GM23338 (cell line): ENCODE data around the gene SERAC1. TPM values are rescaled to one million over a fixed set of nuclear protein-coding genes. Genes with fewer than 3 reads are reported as not detected.

Experiments
- ATAC-seq: fragments of 200-7000 bp; cut with Tn5 transposase; 3 replicates; pipeline ENCODE4 v1.9.1; 2020
- DNase-seq: peaks from one replicate; pipeline ENCODE4 v3.0.0-alpha.2; 2015; ENCODE audit warnings: low spot score
- H2AFZ ChIP-seq: fragments of 200-600 bp; sonication (generic); 2 replicates; pipeline ENCODE4 v1.8.0; 2016; ENCODE audit warnings: antibody characterized with exemption, mild to moderate bottlenecking, moderate library complexity
- H3F3A ChIP-seq: fragments of 200-600 bp; sonication (generic); replicated peaks from 2 replicates; pipeline ENCODE4 v1.8.0; 2017; ENCODE audit warnings: antibody characterized with exemption, mixed run types, low read depth
- H3K27ac ChIP-seq: fragments of 200-600 bp; sonication (generic); 2 replicates; pipeline ENCODE4 v1.6.1; 2016; ENCODE audit warnings: low read depth
- H3K27me3 ChIP-seq: fragments of 200-600 bp; sonication (generic); 2 replicates; pipeline ENCODE4 v1.8.0; 2016; ENCODE audit warnings: mild to moderate bottlenecking, mixed run types, moderate library complexity; ENCODE audit not compliant: insufficient read depth
- H3K36me3 ChIP-seq: fragments of 200-600 bp; sonication (generic); 2 replicates; pipeline ENCODE4 v1.8.0; 2016; ENCODE audit warnings: mild to moderate bottlenecking; ENCODE audit not compliant: insufficient read depth
- H3K4me1 ChIP-seq: fragments of 200-600 bp; sonication (generic); 2 replicates; pipeline ENCODE4 v1.8.0; 2016; ENCODE audit warnings: mild to moderate bottlenecking, moderate library complexity; ENCODE audit not compliant: insufficient read depth
- H3K4me2 ChIP-seq: fragments of 200-600 bp; sonication (generic); 2 replicates; pipeline ENCODE4 v1.7.1; 2017; ENCODE audit warnings: mixed run types
- H3K4me3 ChIP-seq: fragments of 200-600 bp; sonication (generic); 2 replicates; pipeline ENCODE4 v1.6.1; 2016; ENCODE audit warnings: mixed run types
- H3K79me2 ChIP-seq: fragments of 200-600 bp; sonication (generic); replicated peaks from 2 replicates; pipeline ENCODE4 v1.8.0; 2017; ENCODE audit warnings: mild to moderate bottlenecking; ENCODE audit not compliant: insufficient read depth
- H3K9me2 ChIP-seq: fragments of 200-600 bp; sonication (generic); 2 replicates; pipeline ENCODE4 v1.8.0; 2017; ENCODE audit not compliant: insufficient read depth
- H4K20me1 ChIP-seq: fragments of 200-600 bp; sonication (generic); replicated peaks from 2 replicates; pipeline ENCODE4 v1.8.0; 2017; ENCODE audit warnings: mild to moderate bottlenecking; ENCODE audit not compliant: insufficient read depth
- H3K27ac Mint-ChIP-seq: 2 replicates; pipeline ENCODE4 v1.8.0; 2020; ENCODE audit warnings: inconsistent platforms, mild to moderate bottlenecking, moderate library complexity, mixed read lengths
- H3K27me3 Mint-ChIP-seq: 3 replicates; pipeline ENCODE4 v1.8.0; 2022; ENCODE audit warnings: low read depth, mild to moderate bottlenecking, moderate library complexity, mixed read lengths, inconsistent platforms; ENCODE audit not compliant: insufficient read depth, poor library complexity
- H3K36me3 Mint-ChIP-seq: 3 replicates; pipeline ENCODE4 v1.8.0; 2021; ENCODE audit warnings: low read depth, mild to moderate bottlenecking, inconsistent platforms, moderate library complexity, mixed read lengths
- H3K4me1 Mint-ChIP-seq: 3 replicates; pipeline ENCODE4 v1.8.0; 2020; ENCODE audit warnings: mild to moderate bottlenecking, inconsistent platforms, mixed read lengths
- H3K4me3 Mint-ChIP-seq: 3 replicates; pipeline ENCODE4 v1.8.0; 2021; ENCODE audit warnings: moderate library complexity, mild to moderate bottlenecking, inconsistent platforms, mixed read lengths
- H3K9me3 Mint-ChIP-seq: 3 replicates; pipeline ENCODE4 v1.8.0; 2020; ENCODE audit warnings: moderate library complexity, mild to moderate bottlenecking, inconsistent platforms, mixed read lengths
- NANOG ChIP-seq: IDR thresholded peaks from 2 replicates; pipeline ENCODE4 v1.6.1; 2016; ENCODE audit warnings: antibody characterized with exemption, borderline replicate concordance
- ZNF331 ChIP-seq: fragments of 250-450 bp; sonication (Bioruptor Pico); IDR thresholded peaks from 2 replicates; pipeline ENCODE4 v1.5.0; 2020; ENCODE audit warnings: low read depth, mild to moderate bottlenecking, moderate library complexity
- polyA plus RNA-seq: library from polyadenylated mRNA; unstranded; fragments of >200 nt; fragmentation: Nextera tagmentation; extraction: Ambion mirVana; gene quantifications from 2 replicates; pipeline ENCODE4 v1.2.1, GENCODE V29; 2016
- total RNA-seq: library from RNA; depleted of rRNA; stranded (reverse); fragments of >200 nt; shearing (Covaris generic); gene quantifications from 2 replicates; pipeline ENCODE4 v1.2.3, GENCODE V29; 2014
- TF ChIP-seq, protein P1 (sequence below): fragments of 250-450 bp; sonication (Bioruptor Pico); IDR thresholded peaks from 2 replicates; pipeline ENCODE4 v1.5.0; 2020; ENCODE audit warnings: mild to moderate bottlenecking, moderate library complexity
- TF ChIP-seq, protein P2 (sequence below): IDR thresholded peaks from one replicate; pipeline ENCODE4 v1.6.1; 2018; ENCODE audit warnings: antibody characterized with exemption; ENCODE audit not compliant: unreplicated experiment
- TF ChIP-seq, protein P3 (sequence below): IDR thresholded peaks from 2 replicates; pipeline ENCODE4 v1.6.1; 2016; ENCODE audit warnings: antibody characterized with exemption

SERAC1 gene
- total and polyA plus RNA-seq, 2 experiments from 2014 or later = 5.1 to 8.4 TPM

DNA sequence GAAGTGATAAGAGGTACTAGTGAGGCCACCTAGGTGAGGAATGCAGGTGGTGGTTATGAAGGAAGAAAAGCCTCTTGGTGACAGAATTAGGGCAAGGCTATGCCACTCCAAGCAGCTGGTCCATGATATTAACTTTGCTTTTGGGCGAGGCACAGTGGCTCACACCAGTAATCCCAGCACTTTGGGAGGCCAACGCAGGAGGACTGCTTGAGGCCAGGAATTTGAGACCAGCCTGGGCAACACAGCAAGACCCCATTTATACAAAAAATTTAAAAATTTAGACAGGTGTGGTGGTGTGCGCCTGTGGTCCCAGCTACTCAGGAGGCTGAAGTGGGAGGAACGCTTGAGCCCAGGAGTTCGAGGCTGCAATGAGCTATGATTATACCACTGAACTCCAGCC, 56.1 kb downstream of the SERAC1 start (continued):
- TF ChIP-seq, protein P1, sequence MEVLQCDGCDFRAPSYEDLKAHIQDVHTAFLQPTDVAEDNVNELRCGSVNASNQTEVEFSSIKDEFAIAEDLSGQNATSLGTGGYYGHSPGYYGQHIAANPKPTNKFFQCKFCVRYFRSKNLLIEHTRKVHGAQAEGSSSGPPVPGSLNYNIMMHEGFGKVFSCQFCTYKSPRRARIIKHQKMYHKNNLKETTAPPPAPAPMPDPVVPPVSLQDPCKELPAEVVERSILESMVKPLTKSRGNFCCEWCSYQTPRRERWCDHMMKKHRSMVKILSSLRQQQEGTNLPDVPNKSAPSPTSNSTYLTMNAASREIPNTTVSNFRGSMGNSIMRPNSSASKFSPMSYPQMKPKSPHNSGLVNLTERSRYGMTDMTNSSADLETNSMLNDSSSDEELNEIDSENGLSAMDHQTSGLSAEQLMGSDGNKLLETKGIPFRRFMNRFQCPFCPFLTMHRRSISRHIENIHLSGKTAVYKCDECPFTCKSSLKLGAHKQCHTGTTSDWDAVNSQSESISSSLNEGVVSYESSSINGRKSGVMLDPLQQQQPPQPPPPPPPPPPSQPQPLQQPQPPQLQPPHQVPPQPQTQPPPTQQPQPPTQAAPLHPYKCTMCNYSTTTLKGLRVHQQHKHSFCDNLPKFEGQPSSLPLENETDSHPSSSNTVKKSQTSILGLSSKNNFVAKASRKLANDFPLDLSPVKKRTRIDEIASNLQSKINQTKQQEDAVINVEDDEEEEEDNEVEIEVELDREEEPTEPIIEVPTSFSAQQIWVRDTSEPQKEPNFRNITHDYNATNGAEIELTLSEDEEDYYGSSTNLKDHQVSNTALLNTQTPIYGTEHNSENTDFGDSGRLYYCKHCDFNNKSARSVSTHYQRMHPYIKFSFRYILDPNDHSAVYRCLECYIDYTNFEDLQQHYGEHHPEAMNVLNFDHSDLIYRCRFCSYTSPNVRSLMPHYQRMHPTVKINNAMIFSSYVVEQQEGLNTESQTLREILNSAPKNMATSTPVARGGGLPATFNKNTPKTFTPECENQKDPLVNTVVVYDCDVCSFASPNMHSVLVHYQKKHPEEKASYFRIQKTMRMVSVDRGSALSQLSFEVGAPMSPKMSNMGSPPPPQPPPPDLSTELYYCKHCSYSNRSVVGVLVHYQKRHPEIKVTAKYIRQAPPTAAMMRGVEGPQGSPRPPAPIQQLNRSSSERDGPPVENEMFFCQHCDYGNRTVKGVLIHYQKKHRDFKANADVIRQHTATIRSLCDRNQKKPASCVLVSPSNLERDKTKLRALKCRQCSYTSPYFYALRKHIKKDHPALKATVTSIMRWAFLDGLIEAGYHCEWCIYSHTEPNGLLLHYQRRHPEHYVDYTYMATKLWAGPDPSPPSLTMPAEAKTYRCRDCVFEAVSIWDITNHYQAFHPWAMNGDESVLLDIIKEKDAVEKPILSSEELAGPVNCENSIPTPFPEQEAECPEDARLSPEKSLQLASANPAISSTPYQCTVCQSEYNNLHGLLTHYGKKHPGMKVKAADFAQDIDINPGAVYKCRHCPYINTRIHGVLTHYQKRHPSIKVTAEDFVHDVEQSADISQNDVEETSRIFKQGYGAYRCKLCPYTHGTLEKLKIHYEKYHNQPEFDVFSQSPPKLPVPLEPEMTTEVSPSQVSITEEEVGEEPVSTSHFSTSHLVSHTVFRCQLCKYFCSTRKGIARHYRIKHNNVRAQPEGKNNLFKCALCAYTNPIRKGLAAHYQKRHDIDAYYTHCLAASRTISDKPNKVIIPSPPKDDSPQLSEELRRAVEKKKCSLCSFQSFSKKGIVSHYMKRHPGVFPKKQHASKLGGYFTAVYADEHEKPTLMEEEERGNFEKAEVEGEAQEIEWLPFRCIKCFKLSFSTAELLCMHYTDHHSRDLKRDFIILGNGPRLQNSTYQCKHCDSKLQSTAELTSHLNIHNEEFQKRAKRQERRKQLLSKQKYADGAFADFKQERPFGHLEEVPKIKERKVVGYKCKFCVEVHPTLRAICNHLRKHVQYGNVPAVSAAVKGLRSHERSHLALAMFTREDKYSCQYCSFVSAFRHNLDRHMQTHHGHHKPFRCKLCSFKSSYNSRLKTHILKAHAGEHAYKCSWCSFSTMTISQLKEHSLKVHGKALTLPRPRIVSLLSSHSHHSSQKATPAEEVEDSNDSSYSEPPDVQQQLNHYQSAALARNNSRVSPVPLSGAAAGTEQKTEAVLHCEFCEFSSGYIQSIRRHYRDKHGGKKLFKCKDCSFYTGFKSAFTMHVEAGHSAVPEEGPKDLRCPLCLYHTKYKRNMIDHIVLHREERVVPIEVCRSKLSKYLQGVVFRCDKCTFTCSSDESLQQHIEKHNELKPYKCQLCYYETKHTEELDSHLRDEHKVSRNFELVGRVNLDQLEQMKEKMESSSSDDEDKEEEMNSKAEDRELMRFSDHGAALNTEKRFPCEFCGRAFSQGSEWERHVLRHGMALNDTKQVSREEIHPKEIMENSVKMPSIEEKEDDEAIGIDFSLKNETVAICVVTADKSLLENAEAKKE (CRISPR knock-in tag) = no peak
- TF ChIP-seq, protein P2, sequence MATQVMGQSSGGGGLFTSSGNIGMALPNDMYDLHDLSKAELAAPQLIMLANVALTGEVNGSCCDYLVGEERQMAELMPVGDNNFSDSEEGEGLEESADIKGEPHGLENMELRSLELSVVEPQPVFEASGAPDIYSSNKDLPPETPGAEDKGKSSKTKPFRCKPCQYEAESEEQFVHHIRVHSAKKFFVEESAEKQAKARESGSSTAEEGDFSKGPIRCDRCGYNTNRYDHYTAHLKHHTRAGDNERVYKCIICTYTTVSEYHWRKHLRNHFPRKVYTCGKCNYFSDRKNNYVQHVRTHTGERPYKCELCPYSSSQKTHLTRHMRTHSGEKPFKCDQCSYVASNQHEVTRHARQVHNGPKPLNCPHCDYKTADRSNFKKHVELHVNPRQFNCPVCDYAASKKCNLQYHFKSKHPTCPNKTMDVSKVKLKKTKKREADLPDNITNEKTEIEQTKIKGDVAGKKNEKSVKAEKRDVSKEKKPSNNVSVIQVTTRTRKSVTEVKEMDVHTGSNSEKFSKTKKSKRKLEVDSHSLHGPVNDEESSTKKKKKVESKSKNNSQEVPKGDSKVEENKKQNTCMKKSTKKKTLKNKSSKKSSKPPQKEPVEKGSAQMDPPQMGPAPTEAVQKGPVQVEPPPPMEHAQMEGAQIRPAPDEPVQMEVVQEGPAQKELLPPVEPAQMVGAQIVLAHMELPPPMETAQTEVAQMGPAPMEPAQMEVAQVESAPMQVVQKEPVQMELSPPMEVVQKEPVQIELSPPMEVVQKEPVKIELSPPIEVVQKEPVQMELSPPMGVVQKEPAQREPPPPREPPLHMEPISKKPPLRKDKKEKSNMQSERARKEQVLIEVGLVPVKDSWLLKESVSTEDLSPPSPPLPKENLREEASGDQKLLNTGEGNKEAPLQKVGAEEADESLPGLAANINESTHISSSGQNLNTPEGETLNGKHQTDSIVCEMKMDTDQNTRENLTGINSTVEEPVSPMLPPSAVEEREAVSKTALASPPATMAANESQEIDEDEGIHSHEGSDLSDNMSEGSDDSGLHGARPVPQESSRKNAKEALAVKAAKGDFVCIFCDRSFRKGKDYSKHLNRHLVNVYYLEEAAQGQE = no peak
- TF ChIP-seq ZNF331 (CRISPR knock-in tag) = no peak

DNA sequence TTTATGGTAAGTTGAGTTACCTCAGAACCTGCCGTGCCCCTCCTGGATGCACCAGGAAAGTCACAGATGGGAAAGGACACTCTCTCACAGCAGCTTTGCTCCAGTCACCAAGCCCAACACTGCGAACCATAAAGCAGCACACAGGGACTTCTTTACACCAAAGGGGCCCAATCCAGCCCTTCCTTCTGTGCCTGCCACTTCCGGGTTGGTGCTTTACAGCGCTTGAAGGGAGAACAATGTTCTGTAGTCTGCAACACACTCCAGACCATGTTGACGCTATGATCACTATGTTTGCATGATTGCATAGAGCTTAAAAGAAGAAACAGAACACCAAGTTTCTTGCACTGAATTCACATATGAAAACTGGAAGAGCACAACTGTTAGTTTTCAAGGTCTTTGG, 57.1 kb downstream of the SERAC1 start:
- no peak overlapping the region for H3K4me3 Mint-ChIP-seq
- TF ChIP-seq, protein P3, sequence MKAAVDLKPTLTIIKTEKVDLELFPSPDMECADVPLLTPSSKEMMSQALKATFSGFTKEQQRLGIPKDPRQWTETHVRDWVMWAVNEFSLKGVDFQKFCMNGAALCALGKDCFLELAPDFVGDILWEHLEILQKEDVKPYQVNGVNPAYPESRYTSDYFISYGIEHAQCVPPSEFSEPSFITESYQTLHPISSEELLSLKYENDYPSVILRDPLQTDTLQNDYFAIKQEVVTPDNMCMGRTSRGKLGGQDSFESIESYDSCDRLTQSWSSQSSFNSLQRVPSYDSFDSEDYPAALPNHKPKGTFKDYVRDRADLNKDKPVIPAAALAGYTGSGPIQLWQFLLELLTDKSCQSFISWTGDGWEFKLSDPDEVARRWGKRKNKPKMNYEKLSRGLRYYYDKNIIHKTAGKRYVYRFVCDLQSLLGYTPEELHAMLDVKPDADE = no peak
- TF ChIP-seq NANOG = no peak
- TF ChIP-seq, protein P1 (CRISPR knock-in tag) = no peak

More for the DNA sequence above, 57.1 kb downstream of the SERAC1 start:
- no peaks in the 10 kb centered on the region for H3K27me3 ChIP-seq
- H3K27ac ChIP-seq = no peak overlapping the region
- H3K79me2 ChIP-seq = no peaks in the 10 kb centered on the region
- H3K4me1 ChIP-seq = no peaks in the 10 kb centered on the region
- H3K36me3 Mint-ChIP-seq = peaks cover 7% of the 10 kb centered on the region; the same call in 2 of the 3 replicates
- H3F3A ChIP-seq = no peaks in the 10 kb centered on the region
- H3K27me3 Mint-ChIP-seq = no peaks in the 10 kb centered on the region
- H3K4me3 ChIP-seq = no peak overlapping the region
- no peak overlapping the region for H3K27ac Mint-ChIP-seq
- H3K9me2 ChIP-seq = no peaks in the 10 kb centered on the region
- ATAC-seq (no peak), DNase-seq (no peak)
- H3K9me3 Mint-ChIP-seq = no peaks in the 10 kb centered on the region
- no peak overlapping the region for H3K4me2 ChIP-seq
- H3K4me1 Mint-ChIP-seq = no peaks in the 10 kb centered on the region
- H3K36me3 ChIP-seq = no peaks in the 10 kb centered on the region
- no peak overlapping the region for H2AFZ ChIP-seq
- H4K20me1 ChIP-seq = no peaks in the 10 kb centered on the region
